ENCODE data around the gene ZNF184. TPM values are rescaled to one million over a fixed set of nuclear protein-coding genes. Genes with fewer than 3 reads are reported as not detected.

Gene ZNF184
- total and polyA plus RNA-seq, 4 donors: 1.4 to 11.9 (median 3.7) TPM

DNA sequence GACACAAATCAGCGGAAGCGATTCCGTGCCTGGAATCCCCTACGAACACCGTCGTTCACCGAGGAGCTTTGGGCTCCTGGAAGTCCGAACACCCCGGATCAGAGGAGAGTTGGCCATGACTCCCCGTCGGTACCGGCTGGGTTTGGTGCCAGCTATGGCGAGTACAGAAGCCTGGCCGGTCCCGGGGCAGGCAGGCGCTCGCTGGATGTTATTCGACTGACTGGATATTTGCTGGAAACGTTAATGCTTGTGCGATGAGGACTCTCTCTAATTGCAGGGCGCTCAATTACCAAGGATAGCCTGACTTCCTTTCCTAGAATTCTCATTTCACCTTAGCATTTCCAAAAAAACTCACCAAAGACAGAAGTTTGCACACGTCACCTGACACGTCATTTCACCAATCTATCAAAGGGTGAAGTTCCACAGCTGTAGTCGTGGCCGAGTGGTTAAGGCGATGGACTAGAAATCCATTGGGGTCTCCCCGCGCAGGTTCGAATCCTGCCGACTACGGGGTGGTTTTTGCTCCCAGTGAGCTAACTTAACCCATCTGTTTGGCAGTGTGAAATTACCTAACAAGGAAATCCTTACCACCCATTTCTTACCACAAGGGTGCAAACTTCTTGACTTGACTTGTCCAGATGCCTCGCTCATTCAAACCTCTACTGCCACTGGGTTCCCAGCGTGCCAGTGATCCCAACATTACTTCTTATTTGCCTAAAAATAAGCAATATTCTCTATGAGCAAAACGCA lies 22.7 kb upstream of the ZNF184 start:
- TF ChIP-seq, protein P1, sequence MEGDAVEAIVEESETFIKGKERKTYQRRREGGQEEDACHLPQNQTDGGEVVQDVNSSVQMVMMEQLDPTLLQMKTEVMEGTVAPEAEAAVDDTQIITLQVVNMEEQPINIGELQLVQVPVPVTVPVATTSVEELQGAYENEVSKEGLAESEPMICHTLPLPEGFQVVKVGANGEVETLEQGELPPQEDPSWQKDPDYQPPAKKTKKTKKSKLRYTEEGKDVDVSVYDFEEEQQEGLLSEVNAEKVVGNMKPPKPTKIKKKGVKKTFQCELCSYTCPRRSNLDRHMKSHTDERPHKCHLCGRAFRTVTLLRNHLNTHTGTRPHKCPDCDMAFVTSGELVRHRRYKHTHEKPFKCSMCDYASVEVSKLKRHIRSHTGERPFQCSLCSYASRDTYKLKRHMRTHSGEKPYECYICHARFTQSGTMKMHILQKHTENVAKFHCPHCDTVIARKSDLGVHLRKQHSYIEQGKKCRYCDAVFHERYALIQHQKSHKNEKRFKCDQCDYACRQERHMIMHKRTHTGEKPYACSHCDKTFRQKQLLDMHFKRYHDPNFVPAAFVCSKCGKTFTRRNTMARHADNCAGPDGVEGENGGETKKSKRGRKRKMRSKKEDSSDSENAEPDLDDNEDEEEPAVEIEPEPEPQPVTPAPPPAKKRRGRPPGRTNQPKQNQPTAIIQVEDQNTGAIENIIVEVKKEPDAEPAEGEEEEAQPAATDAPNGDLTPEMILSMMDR (IDR thresholded peaks at IDR 0.05; ENCODE audit: control extremely low read depth, extremely low read depth): no peak
- WGBS, 2 donors: 5 to 7% methylated on average over 34 of the region's 34 CpGs
- Histone ChIP-seq H3K36me3 (ENCODE audit: control insufficient read depth in 4 of 4, insufficient read depth in 4 of 4, low read length in 4 of 4) (no peaks in the 10 kb centered on the region), H3K27ac (ENCODE audit: low read depth in 1 of 2, low read length in 1 of 2) (no peak overlapping the region), H3K4me3 (peak overlapping the region; percentile 21), H3K9me3 (ENCODE audit: control insufficient read depth in 4 of 4, insufficient read depth in 3 of 4, low read length in 3 of 4) (peaks cover 0 to 4% (median 0%) of the 10 kb centered on the region in 4 donors), H3K9ac (ENCODE audit: insufficient read depth in 1 of 2, low read length in 2 of 2) (peak overlapping the region in 1 of 2 donors; percentile 47), H3K4me1 (ENCODE audit: control insufficient read depth in 5 of 5, insufficient read depth in 5 of 5, low read length in 5 of 5) (peaks cover 0 to 11% (median 0%) of the 10 kb centered on the region in 5 donors), H3K27me3 (ENCODE audit: control insufficient read depth in 3 of 3, insufficient read depth in 3 of 3, low read length in 2 of 3) (peaks cover 0 to 56% (median 54%) of the 10 kb centered on the region in 3 donors)
- ATAC-seq (ENCODE audit: insufficient read depth, low FRiP score) (no peak), DNase-seq (peak; percentile 53 to 70 (median 68))

DNA sequence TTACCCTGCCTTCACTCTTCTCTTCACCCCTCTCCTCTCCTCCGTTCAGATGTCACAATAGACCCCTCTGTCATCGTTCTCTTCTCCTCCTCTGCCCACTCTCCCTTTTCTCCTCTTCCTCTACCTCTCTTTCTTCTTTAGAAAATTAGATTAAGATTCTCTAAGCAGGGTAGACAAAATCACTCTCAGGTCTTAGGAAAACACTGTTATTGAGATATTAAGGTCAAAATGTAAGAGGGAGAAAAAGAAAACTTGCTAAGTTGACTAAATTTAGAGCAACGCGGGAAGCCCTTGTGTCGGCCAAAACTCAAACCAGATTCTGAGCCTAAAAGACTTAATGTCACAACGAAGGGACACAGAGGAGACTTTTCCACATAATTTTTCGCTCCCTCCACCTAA lies 22.1 kb upstream of the ZNF184 start:
- no peaks in the 10 kb centered on the region for H3K36me3 ChIP-seq (ENCODE audit: control insufficient read depth in 4 of 4, insufficient read depth in 4 of 4, low read length in 4 of 4)
- peak overlapping the region in 1 of 2 donors; percentile 47 for H3K9ac ChIP-seq (ENCODE audit: insufficient read depth in 1 of 2, low read length in 2 of 2)
- no peak overlapping the region for H3K27ac ChIP-seq (ENCODE audit: low read depth in 1 of 2, low read length in 1 of 2)
- peak overlapping the region; percentile 21 for H3K4me3 ChIP-seq
- DNase-seq (peak in 2 of 3 donors; percentile 31 to 50), ATAC-seq (ENCODE audit: insufficient read depth, low FRiP score) (no peak)
- peaks cover 0 to 11% (median 0%) of the 10 kb centered on the region in 5 donors for H3K4me1 ChIP-seq (ENCODE audit: control insufficient read depth in 5 of 5, insufficient read depth in 5 of 5, low read length in 5 of 5)
- H3K27me3 ChIP-seq (ENCODE audit: control insufficient read depth in 3 of 3, insufficient read depth in 3 of 3, low read length in 2 of 3): peaks cover 0 to 50% (median 49%) of the 10 kb centered on the region in 3 donors
- WGBS, 2 donors: 5 to 11% methylated on average over 7 of the region's 7 CpGs
- TF ChIP-seq, protein P1 (IDR thresholded peaks at IDR 0.05; ENCODE audit: control extremely low read depth, extremely low read depth): no peak
- peaks cover 0 to 4% (median 0%) of the 10 kb centered on the region in 4 donors for H3K9me3 ChIP-seq (ENCODE audit: control insufficient read depth in 4 of 4, insufficient read depth in 3 of 4, low read length in 3 of 4)

DNA sequence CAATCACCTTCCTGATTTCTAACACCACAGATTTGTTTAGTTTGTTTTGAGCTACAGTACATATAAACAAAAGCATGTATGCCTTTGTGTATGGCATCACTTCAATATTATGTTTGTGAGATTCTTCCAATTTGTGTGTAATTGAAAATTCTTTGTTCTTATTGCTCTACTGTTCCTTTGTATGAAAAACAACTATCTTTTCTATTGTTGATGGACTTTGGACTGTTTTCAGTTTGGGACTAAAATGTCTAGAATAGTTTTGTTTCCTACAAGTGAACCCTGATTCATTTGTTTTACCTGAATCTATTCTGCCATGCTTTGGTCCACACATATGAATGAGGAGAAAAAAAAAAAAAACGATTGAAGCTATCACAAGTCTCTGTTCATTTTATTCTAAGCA lies 21.2 kb upstream of the ZNF184 start:
- no peak for DNase-seq
- Histone ChIP-seq H3K27me3 (ENCODE audit: control insufficient read depth in 3 of 3, insufficient read depth in 3 of 3, low read length in 2 of 3) (peaks cover 0 to 50% (median 49%) of the 10 kb centered on the region in 3 donors), H3K9ac (ENCODE audit: insufficient read depth in 1 of 2, low read length in 2 of 2) (no peak overlapping the region), H3K4me3 (no peak overlapping the region), H3K27ac (ENCODE audit: low read depth in 1 of 2, low read length in 1 of 2) (no peak overlapping the region), H3K36me3 (ENCODE audit: control insufficient read depth in 4 of 4, insufficient read depth in 4 of 4, low read length in 4 of 4) (no peaks in the 10 kb centered on the region), H3K4me1 (ENCODE audit: control insufficient read depth in 5 of 5, insufficient read depth in 5 of 5, low read length in 5 of 5) (peaks cover 0 to 11% (median 0%) of the 10 kb centered on the region in 5 donors), H3K9me3 (ENCODE audit: control insufficient read depth in 4 of 4, insufficient read depth in 3 of 4, low read length in 3 of 4) (peaks cover 0 to 4% (median 0%) of the 10 kb centered on the region in 4 donors)
- TF ChIP-seq, protein P1 (IDR thresholded peaks at IDR 0.05; ENCODE audit: control extremely low read depth, extremely low read depth): no peak
- no peak for ATAC-seq (ENCODE audit: insufficient read depth, low FRiP score)
- 37 to 57% methylated on average over 1 of the region's 1 CpG for whole genome bisulfite sequencing, 2 donors
